HCT116 (cell line): Measurements from ENCODE around the gene DPP6. TPM values are rescaled to one million over a fixed set of nuclear protein-coding genes. Genes with fewer than 3 reads are reported as not detected.

Experiments used
- ATAC-seq: fragments of 200-7000 bp; cut with Tn5 transposase; 2 replicates; pipeline ENCODE4 v1.9.1; 2020; ENCODE audit warnings: mild to moderate bottlenecking, moderate library complexity
- BruUV-seq: library from RNA; stranded (reverse); fragments of 400-500 nt; replicated peaks from 2 replicates; lab custom pipeline; 2021; lab: Mats Ljungman, UMichigan
- CTCF ChIA-PET: fragments of 300-600 bp; sonication (Branson Sonifier 250); formaldehyde crosslinking; loops from one replicate; lab custom pipeline; 2021; ENCODE audit warnings: antibody characterized with exemption; lab: Charles Lee
- POLR2A ChIA-PET: fragments of 300-600, 350-600 bp; sonication (Branson Sonifier 250); formaldehyde crosslinking; loops from one replicate; lab custom pipeline; 2021; ENCODE audit warnings: antibody characterized with exemption; lab: Charles Lee
- RAD21 ChIA-PET, 2 experiments: fragments of 300-600 bp; sonication (Branson Sonifier 250); formaldehyde crosslinking; loops; one replicate each; lab custom pipeline; 2023; ENCODE audit warnings: low total read pairs in 2 of 2; ENCODE audit not compliant: uncharacterized antibody in 2 of 2, unreplicated experiment in 2 of 2, low non-redundant PET in 1 of 2; lab: Charles Lee
- DNase-seq: peaks from one replicate; pipeline ENCODE4 v3.0.0-alpha.2; 2010; ENCODE audit warnings: low read depth, low spot score
- H2AFZ ChIP-seq: fragments of 200-600 bp; shearing (Covaris generic), sonication (generic); 2 replicates; pipeline ENCODE4 v1.6.1; 2017; ENCODE audit warnings: low read depth, mixed run types, mixed read lengths, antibody characterized with exemption, low read length; ENCODE audit not compliant: poor library complexity, severe bottlenecking
- H3K27ac ChIP-seq: 2 replicates; pipeline ENCODE4 v1.5.1; 2012; ENCODE audit warnings: low read depth, low read length
- H3K27me3 ChIP-seq: fragments of 200-600 bp; sonication (generic); 2 replicates; pipeline ENCODE4 v1.6.1; 2016; ENCODE audit warnings: mixed run types, low read length, mixed read lengths; ENCODE audit not compliant: insufficient read depth
- H3K36me3 ChIP-seq, 2 experiments: fragments of 200-500 bp in 1 of 2; fragments of 200-600 bp in 1 of 2; sonication (Bioruptor generic) in 1 of 2; sonication (generic) in 1 of 2; 2 replicates each; pipeline versions ENCODE4 v1.5.1 to v1.6.1; 2014 to 2016; ENCODE audit warnings: low read length in 2 of 2, inconsistent platforms in 1 of 2, mixed read lengths in 1 of 2, mixed run types in 1 of 2; ENCODE audit not compliant: insufficient read depth in 2 of 2, control insufficient read depth in 1 of 2
- H3K4me1 ChIP-seq, 2 experiments: fragments of 200-600 bp in 1 of 2; sonication (generic) in 1 of 2; 2 replicates each; pipeline versions ENCODE4 v1.5.1 to v1.6.1; 2012 to 2017; ENCODE audit warnings: low read length in 2 of 2, inconsistent platforms in 1 of 2, mild to moderate bottlenecking in 1 of 2, mixed read lengths in 1 of 2, mixed run types in 1 of 2, moderate library complexity in 1 of 2; ENCODE audit not compliant: insufficient read depth in 2 of 2, control insufficient read depth in 1 of 2
- H3K4me2 ChIP-seq: fragments of 200-600 bp; sonication (generic); 2 replicates; pipeline ENCODE4 v1.6.1; 2017; ENCODE audit warnings: mixed run types, low read length, mixed read lengths
- H3K4me3 ChIP-seq, 2 experiments: fragments of 200-600 bp in 1 of 2; sonication (generic) in 1 of 2; replicated peaks in 1 of 2; 2 replicates each; pipeline ENCODE4 v1.5.1; 2011 to 2016; ENCODE audit warnings: low read length in 2 of 2, control low read depth in 1 of 2, low read depth in 1 of 2, mild to moderate bottlenecking in 1 of 2, mixed read lengths in 1 of 2, mixed run types in 1 of 2
- H3K79me2 ChIP-seq: fragments of 200-600 bp; sonication (generic); 2 replicates; pipeline ENCODE4 v1.6.1; 2017; ENCODE audit warnings: mild to moderate bottlenecking, mixed run types, low read length, moderate library complexity, mixed read lengths; ENCODE audit not compliant: insufficient read depth
- H3K9ac ChIP-seq: fragments of 200-600 bp; sonication (generic); 2 replicates; pipeline ENCODE4 v1.6.1; 2016; ENCODE audit warnings: low read length, mixed read lengths
- H3K9me2 ChIP-seq: fragments of 200-600 bp; sonication (generic), shearing (Covaris generic); 2 replicates; pipeline ENCODE4 v1.6.1; 2017; ENCODE audit warnings: mixed run types, mild to moderate bottlenecking, moderate library complexity; ENCODE audit not compliant: insufficient read depth
- H3K9me3 ChIP-seq, 2 experiments: fragments of 200-500 bp in 1 of 2; fragments of 200-600 bp in 1 of 2; sonication (Bioruptor generic) in 1 of 2; sonication (generic) in 1 of 2; 2 replicates each; pipeline ENCODE4 v1.6.1; 2014 to 2017; ENCODE audit warnings: low read length in 2 of 2, mixed read lengths in 2 of 2, inconsistent platforms in 1 of 2, low read depth in 1 of 2, mild to moderate bottlenecking in 1 of 2, mixed run types in 1 of 2, moderate library complexity in 1 of 2; ENCODE audit not compliant: control insufficient read depth in 1 of 2, insufficient read depth in 1 of 2
- H4K20me1 ChIP-seq: fragments of 200-600 bp; sonication (generic), shearing (Covaris generic); 2 replicates; pipeline ENCODE4 v1.6.1; 2017; ENCODE audit warnings: mixed run types, mild to moderate bottlenecking, moderate library complexity; ENCODE audit not compliant: insufficient read depth
- CEBPB ChIP-seq: IDR thresholded peaks from 2 replicates; pipeline ENCODE4 v1.6.1; 2012; ENCODE audit warnings: low read depth
- CTCF ChIP-seq, 3 experiments: fragments of 200-600 bp in 1 of 3; sonication (generic) in 1 of 3; IDR thresholded peaks in 2 of 3; conservative IDR thresholded peaks in 1 of 3; 2 replicates each; pipeline ENCODE4 v1.5.1; 2012 to 2017; ENCODE audit warnings: low read depth in 2 of 3, low read length in 2 of 3, antibody characterized with exemption in 1 of 3, borderline replicate concordance in 1 of 3, control low read depth in 1 of 3, mild to moderate bottlenecking in 1 of 3, mixed read lengths in 1 of 3, mixed run types in 1 of 3, moderate library complexity in 1 of 3; ENCODE audit not compliant: insufficient read depth in 1 of 3
- EGR1 ChIP-seq: IDR thresholded peaks from 2 replicates; pipeline ENCODE4 v1.6.1; 2012; ENCODE audit warnings: low read depth
- REST ChIP-seq: IDR thresholded peaks from 2 replicates; pipeline ENCODE4 v1.6.1; 2012; ENCODE audit warnings: low read depth
- ZBTB33 ChIP-seq: IDR thresholded peaks from 2 replicates; pipeline ENCODE4 v1.6.1; 2011; ENCODE audit warnings: mild to moderate bottlenecking, low read length, moderate library complexity; ENCODE audit not compliant: insufficient replicate concordance; ENCODE audit errors: extremely low read depth
- ZFX ChIP-seq: fragments of 450-650 bp; IDR thresholded peaks from 2 replicates; pipeline ENCODE4 v1.6.1; 2017
- ZNF274 ChIP-seq: fragments of 200-500 bp; sonication (Bioruptor generic); IDR thresholded peaks from 2 replicates; pipeline ENCODE4 v1.6.1; 2014; ENCODE audit warnings: mild to moderate bottlenecking, low read depth, low read length, inconsistent platforms
- intact Hi-C: fragments of 100-400 bp; cut with micrococcal nuclease; formaldehyde crosslinking; loops from 2 replicates; pipeline ENCODE4 v1.10.0; 2022
- total RNA-seq: library from RNA; stranded (reverse); gene quantifications from one replicate; pipeline ENCODE4 v1.2.1, GENCODE V29; 2021; ENCODE audit not compliant: unreplicated experiment

The DPP6 gene
- total RNA-seq, 1 experiment from 2014 or later = not detected

- H3K4me3 ChIP-seq = no peak overlapping the region
- BruUV-seq = no TSS peak
- H3K4me2 ChIP-seq = no peak overlapping the region
- intact Hi-C loops = no loop called here
- CTCF ChIA-PET = no interaction called here
- POLR2A ChIA-PET = no interaction called here
- no peaks in the 10 kb centered on the region for H3K79me2 ChIP-seq
- peaks cover 0 to 15% of the 10 kb centered on the region in 2 experiments; a peak in 2 of 4 replicates for H3K9me3 ChIP-seq
- no peak overlapping the region for H2AFZ ChIP-seq
- H3K27ac ChIP-seq = no peak overlapping the region
- H4K20me1 ChIP-seq = no peaks in the 10 kb centered on the region
- H3K4me1 ChIP-seq = no peaks in the 10 kb centered on the region
- H3K36me3 ChIP-seq = no peaks in the 10 kb centered on the region; a peak in 1 of 4 replicates
- no peak overlapping the region for H3K9ac ChIP-seq
- H3K9me2 ChIP-seq = no peaks in the 10 kb centered on the region
- no peak for DNase-seq
- no peak for TF ChIP-seq EGR1
- TF ChIP-seq ZBTB33 = no peak
- TF ChIP-seq ZFX = no peak
- no peak for TF ChIP-seq ZNF274
- no peak for TF ChIP-seq CTCF (IDR thresholded peaks at IDR 0.05 in 2 of 3, conservative IDR thresholded peaks at IDR 0.05 in 1 of 3; ENCODE audit: borderline replicate concordance in 1 of 3, insufficient read depth in 1 of 3, low read depth in 2 of 3, low read length in 2 of 3)
- no peak for TF ChIP-seq REST
- TF ChIP-seq CEBPB = no peak
- no peak for ATAC-seq
- RAD21 ChIA-PET = no interaction called here
- no peaks in the 10 kb centered on the region for H3K27me3 ChIP-seq
Measured at GRCh38 chr7:154473360-154473759, 421.2 kb downstream of the DPP6 start.
